ENCODE data around the gene ACSS3. TPM values are rescaled to one million over a fixed set of nuclear protein-coding genes. Genes with fewer than 3 reads are reported as not detected.
"Not testable (repeated sequence)": the region's sequence is repeated elsewhere in the genome, so short reads cannot be mapped to it uniquely, and the experiment has no call there.

ACSS3 gene
- total RNA-seq, 1 experiment from 2014 or later: not detected

- Histone ChIP-seq H3K27me3 (ENCODE audit: low read length) (no peaks in the 10 kb centered on the region), H4K20me1 (ENCODE audit: insufficient read depth, low read depth, low read length) (no peaks in the 10 kb centered on the region), H3K9ac (ENCODE audit: low read length) (no peak overlapping the region), H3K4me1 (ENCODE audit: low read length) (no peaks in the 10 kb centered on the region), H3K9me2 (replicated peaks; ENCODE audit: insufficient read depth, low read length) (no peaks in the 10 kb centered on the region), H3K79me2 (ENCODE audit: low read length) (no peaks in the 10 kb centered on the region), H2AFZ (ENCODE audit: low read length) (no peak overlapping the region), H3K9me3 (ENCODE audit: low read length) (no peaks in the 10 kb centered on the region), H3K27ac (ENCODE audit: low read length) (no peak overlapping the region), H3K4me2 (ENCODE audit: low read depth, low read length, poor library complexity, severe bottlenecking) (no peak overlapping the region), H3K4me3 (ENCODE audit: low read length) (no peak overlapping the region), H3K36me3 (ENCODE audit: insufficient read depth, low read length) (no peaks in the 10 kb centered on the region)
- no peak for DNase-seq
Measured at GRCh38 chr12:81196595-81196994, 118.7 kb downstream of the ACSS3 start.

GRCh38 chr12:81200561-81200960, 122.7 kb downstream of the ACSS3 start:
- not testable (repeated sequence) for H3K79me2 ChIP-seq (ENCODE audit: low read length); H3K4me1 ChIP-seq (ENCODE audit: low read length); H3K9me2 ChIP-seq (replicated peaks; ENCODE audit: insufficient read depth, low read length); H3K4me2 ChIP-seq (ENCODE audit: low read depth, low read length, poor library complexity, severe bottlenecking); H3K9ac ChIP-seq (ENCODE audit: low read length); DNase-seq; H2AFZ ChIP-seq (ENCODE audit: low read length); H3K27ac ChIP-seq (ENCODE audit: low read length); H3K27me3 ChIP-seq (ENCODE audit: low read length); H4K20me1 ChIP-seq (ENCODE audit: insufficient read depth, low read depth, low read length); H3K9me3 ChIP-seq (ENCODE audit: low read length); H3K36me3 ChIP-seq (ENCODE audit: insufficient read depth, low read length); H3K4me3 ChIP-seq (ENCODE audit: low read length)

GRCh38 chr12:81203671-81204204, 125.9 kb downstream of the ACSS3 start:
- Histone ChIP-seq H3K4me1 (ENCODE audit: low read length) (no peaks in the 10 kb centered on the region), H2AFZ (ENCODE audit: low read length) (no peak overlapping the region), H3K4me3 (ENCODE audit: low read length) (no peak overlapping the region), H3K27ac (ENCODE audit: low read length) (no peak overlapping the region), H3K36me3 (ENCODE audit: insufficient read depth, low read length) (no peaks in the 10 kb centered on the region), H4K20me1 (ENCODE audit: insufficient read depth, low read depth, low read length) (no peaks in the 10 kb centered on the region), H3K79me2 (ENCODE audit: low read length) (no peaks in the 10 kb centered on the region), H3K9ac (ENCODE audit: low read length) (no peak overlapping the region), H3K9me3 (ENCODE audit: low read length) (no peaks in the 10 kb centered on the region), H3K27me3 (ENCODE audit: low read length) (no peaks in the 10 kb centered on the region), H3K9me2 (replicated peaks; ENCODE audit: insufficient read depth, low read length) (no peaks in the 10 kb centered on the region), H3K4me2 (ENCODE audit: low read depth, low read length, poor library complexity, severe bottlenecking) (no peak overlapping the region)
- DNase-seq: no peak

GRCh38 chr12:81205416-81205815, 127.5 kb downstream of the ACSS3 start:
- no peaks in the 10 kb centered on the region for H3K9me3 ChIP-seq (ENCODE audit: low read length)
- H4K20me1 ChIP-seq (ENCODE audit: insufficient read depth, low read depth, low read length): no peaks in the 10 kb centered on the region
- H3K4me2 ChIP-seq (ENCODE audit: low read depth, low read length, poor library complexity, severe bottlenecking): no peak overlapping the region
- DNase-seq: no peak
- H3K4me3 ChIP-seq (ENCODE audit: low read length): no peak overlapping the region
- H3K36me3 ChIP-seq (ENCODE audit: insufficient read depth, low read length): no peaks in the 10 kb centered on the region
- no peak overlapping the region for H2AFZ ChIP-seq (ENCODE audit: low read length)
- no peak overlapping the region for H3K27ac ChIP-seq (ENCODE audit: low read length)
- no peak overlapping the region for H3K9ac ChIP-seq (ENCODE audit: low read length)
- H3K27me3 ChIP-seq (ENCODE audit: low read length): no peaks in the 10 kb centered on the region
- no peaks in the 10 kb centered on the region for H3K79me2 ChIP-seq (ENCODE audit: low read length)
- H3K4me1 ChIP-seq (ENCODE audit: low read length): no peaks in the 10 kb centered on the region
- no peaks in the 10 kb centered on the region for H3K9me2 ChIP-seq (replicated peaks; ENCODE audit: insufficient read depth, low read length)

- Histone ChIP-seq H2AFZ (ENCODE audit: low read length) (no peak overlapping the region), H3K27ac (ENCODE audit: low read length) (no peak overlapping the region), H3K4me3 (ENCODE audit: low read length) (no peak overlapping the region), H3K4me1 (ENCODE audit: low read length) (no peaks in the 10 kb centered on the region), H3K36me3 (ENCODE audit: insufficient read depth, low read length) (no peaks in the 10 kb centered on the region), H3K9me2 (replicated peaks; ENCODE audit: insufficient read depth, low read length) (no peaks in the 10 kb centered on the region), H3K4me2 (ENCODE audit: low read depth, low read length, poor library complexity, severe bottlenecking) (no peak overlapping the region), H3K27me3 (ENCODE audit: low read length) (no peaks in the 10 kb centered on the region), H3K9ac (ENCODE audit: low read length) (no peak overlapping the region), H3K9me3 (ENCODE audit: low read length) (no peaks in the 10 kb centered on the region), H4K20me1 (ENCODE audit: insufficient read depth, low read depth, low read length) (no peaks in the 10 kb centered on the region), H3K79me2 (ENCODE audit: low read length) (no peaks in the 10 kb centered on the region)
- no peak for DNase-seq
Measured at GRCh38 chr12:81206429-81206828, 128.6 kb downstream of the ACSS3 start.

GRCh38 chr12:81207173-81207572, 129.3 kb downstream of the ACSS3 start:
- Histone ChIP-seq H3K27me3 (ENCODE audit: low read length) (no peaks in the 10 kb centered on the region), H3K4me2 (ENCODE audit: low read depth, low read length, poor library complexity, severe bottlenecking) (no peak overlapping the region), H3K79me2 (ENCODE audit: low read length) (no peaks in the 10 kb centered on the region), H3K9me3 (ENCODE audit: low read length) (no peaks in the 10 kb centered on the region), H3K9me2 (replicated peaks; ENCODE audit: insufficient read depth, low read length) (no peaks in the 10 kb centered on the region), H3K4me3 (ENCODE audit: low read length) (no peak overlapping the region), H4K20me1 (ENCODE audit: insufficient read depth, low read depth, low read length) (no peaks in the 10 kb centered on the region), H3K4me1 (ENCODE audit: low read length) (no peaks in the 10 kb centered on the region), H3K36me3 (ENCODE audit: insufficient read depth, low read length) (no peaks in the 10 kb centered on the region), H3K9ac (ENCODE audit: low read length) (no peak overlapping the region), H2AFZ (ENCODE audit: low read length) (no peak overlapping the region), H3K27ac (ENCODE audit: low read length) (no peak overlapping the region)
- no peak for DNase-seq

- Histone ChIP-seq H3K36me3 (ENCODE audit: insufficient read depth, low read length) (no peaks in the 10 kb centered on the region), H2AFZ (ENCODE audit: low read length) (no peak overlapping the region), H3K9ac (ENCODE audit: low read length) (no peak overlapping the region), H3K9me3 (ENCODE audit: low read length) (no peaks in the 10 kb centered on the region), H3K27me3 (ENCODE audit: low read length) (no peaks in the 10 kb centered on the region), H3K4me3 (ENCODE audit: low read length) (no peak overlapping the region), H3K4me2 (ENCODE audit: low read depth, low read length, poor library complexity, severe bottlenecking) (no peak overlapping the region), H3K9me2 (replicated peaks; ENCODE audit: insufficient read depth, low read length) (no peaks in the 10 kb centered on the region), H3K79me2 (ENCODE audit: low read length) (no peaks in the 10 kb centered on the region), H3K27ac (ENCODE audit: low read length) (no peak overlapping the region), H4K20me1 (ENCODE audit: insufficient read depth, low read depth, low read length) (no peaks in the 10 kb centered on the region), H3K4me1 (ENCODE audit: low read length) (no peaks in the 10 kb centered on the region)
- no peak for DNase-seq
Measured at GRCh38 chr12:81207664-81208063, 129.8 kb downstream of the ACSS3 start.

GRCh38 chr12:81208187-81208911, 130.5 kb downstream of the ACSS3 start:
- no peaks in the 10 kb centered on the region for H4K20me1 ChIP-seq (ENCODE audit: insufficient read depth, low read depth, low read length)

More at GRCh38 chr12:81208187-81208911, 130.5 kb downstream of the ACSS3 start:
- Histone ChIP-seq H3K4me1 (ENCODE audit: low read length) (no peaks in the 10 kb centered on the region), H2AFZ (ENCODE audit: low read length) (no peak overlapping the region), H3K36me3 (ENCODE audit: insufficient read depth, low read length) (no peaks in the 10 kb centered on the region), H3K27ac (ENCODE audit: low read length) (no peak overlapping the region), H3K27me3 (ENCODE audit: low read length) (no peaks in the 10 kb centered on the region), H3K79me2 (ENCODE audit: low read length) (no peaks in the 10 kb centered on the region), H3K4me3 (ENCODE audit: low read length) (no peak overlapping the region), H3K9ac (ENCODE audit: low read length) (no peak overlapping the region), H3K9me3 (ENCODE audit: low read length) (no peaks in the 10 kb centered on the region), H3K9me2 (replicated peaks; ENCODE audit: insufficient read depth, low read length) (no peaks in the 10 kb centered on the region), H3K4me2 (ENCODE audit: low read depth, low read length, poor library complexity, severe bottlenecking) (no peak overlapping the region)
- no peak for DNase-seq
